AG04450 (cell line): Measurements from ENCODE around the gene GALM. TPM values are rescaled to one million over a fixed set of nuclear protein-coding genes. Genes with fewer than 3 reads are reported as not detected.
"Not testable (repeated sequence)": the region's sequence is repeated elsewhere in the genome, so short reads cannot be mapped to it uniquely, and the experiment has no call there.

ENCODE experiments used
- CTCF ChIA-PET: fragments of 300-600, 350-600 bp; formaldehyde crosslinking; extraction: SDS; loops from one replicate; lab custom pipeline; 2022; ENCODE audit warnings: antibody characterized with exemption, inconsistent platforms; lab: Charles Lee
- POLR2A ChIA-PET: fragments of 350-600 bp; formaldehyde crosslinking; extraction: SDS; loops from one replicate; lab custom pipeline; 2021; ENCODE audit warnings: antibody characterized with exemption, inconsistent platforms; lab: Yijun Ruan, JAX
- DNase-seq: peaks from one replicate; pipeline ENCODE4 v3.0.0-alpha.2; 2011; ENCODE audit warnings: low read depth, low spot score
- H3K27ac ChIP-seq: one replicate; pipeline ENCODE4 v1.5.1; 2012; ENCODE audit warnings: low read depth, low read length, control low read depth
- H3K27me3 ChIP-seq: one replicate; pipeline ENCODE4 v1.6.0; 2012; ENCODE audit warnings: low read length; ENCODE audit not compliant: control insufficient read depth, insufficient read depth
- H3K4me3 ChIP-seq: 2 replicates; pipeline ENCODE4 v1.5.1; 2011; ENCODE audit warnings: mild to moderate bottlenecking, low read depth, low read length, control low read depth
- H3K9me3 ChIP-seq: 2 replicates; pipeline ENCODE4 v1.5.1; 2012; ENCODE audit warnings: low read length; ENCODE audit not compliant: control insufficient read depth, insufficient read depth
- polyA plus RNA-seq: library from polyadenylated mRNA; depleted of rRNA; stranded (reverse); fragments of >200 nt; gene quantifications from 2 replicates; pipeline ENCODE4 v1.2.3, GENCODE V29; 2011
- TF ChIP-seq, protein P1 (sequence below): IDR thresholded peaks from 2 replicates; pipeline ENCODE4 v1.5.1; 2011; ENCODE audit warnings: low read depth, low read length, control low read depth, inconsistent platforms

GALM gene
- polyA plus RNA-seq, 1 experiment = 19.0 TPM

DNA sequence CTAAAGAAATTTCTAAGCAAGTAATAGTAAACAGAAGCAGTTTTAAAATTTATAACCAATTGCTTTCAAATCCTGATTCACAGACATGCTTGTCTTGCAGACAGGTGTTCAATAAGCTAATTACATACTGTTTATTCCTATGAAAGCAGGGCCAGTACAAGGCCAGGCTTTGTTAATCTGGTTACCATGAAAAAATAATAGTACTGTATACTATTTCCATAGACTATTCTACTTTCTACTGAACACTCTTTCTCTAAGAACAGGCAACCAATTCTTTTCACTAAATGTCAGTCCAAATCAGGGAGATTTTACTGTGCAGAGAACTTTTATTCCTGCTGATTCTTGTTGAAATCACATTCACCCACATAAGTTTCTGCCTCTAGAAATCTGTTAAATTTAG, 88.1 kb downstream of the GALM start:
- ChIA-PET CTCF (no interaction called here), POLR2A (interaction anchor here (0.6 kb wide), 1 partner anchor 10 kb away, joined by 3 read pairs; no protein-coding TSS in a partner anchor)
- H3K27me3 ChIP-seq = no peaks in the 10 kb centered on the region
- no peak overlapping the region for H3K27ac ChIP-seq
- TF ChIP-seq, protein P1, sequence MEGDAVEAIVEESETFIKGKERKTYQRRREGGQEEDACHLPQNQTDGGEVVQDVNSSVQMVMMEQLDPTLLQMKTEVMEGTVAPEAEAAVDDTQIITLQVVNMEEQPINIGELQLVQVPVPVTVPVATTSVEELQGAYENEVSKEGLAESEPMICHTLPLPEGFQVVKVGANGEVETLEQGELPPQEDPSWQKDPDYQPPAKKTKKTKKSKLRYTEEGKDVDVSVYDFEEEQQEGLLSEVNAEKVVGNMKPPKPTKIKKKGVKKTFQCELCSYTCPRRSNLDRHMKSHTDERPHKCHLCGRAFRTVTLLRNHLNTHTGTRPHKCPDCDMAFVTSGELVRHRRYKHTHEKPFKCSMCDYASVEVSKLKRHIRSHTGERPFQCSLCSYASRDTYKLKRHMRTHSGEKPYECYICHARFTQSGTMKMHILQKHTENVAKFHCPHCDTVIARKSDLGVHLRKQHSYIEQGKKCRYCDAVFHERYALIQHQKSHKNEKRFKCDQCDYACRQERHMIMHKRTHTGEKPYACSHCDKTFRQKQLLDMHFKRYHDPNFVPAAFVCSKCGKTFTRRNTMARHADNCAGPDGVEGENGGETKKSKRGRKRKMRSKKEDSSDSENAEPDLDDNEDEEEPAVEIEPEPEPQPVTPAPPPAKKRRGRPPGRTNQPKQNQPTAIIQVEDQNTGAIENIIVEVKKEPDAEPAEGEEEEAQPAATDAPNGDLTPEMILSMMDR = no peak
- H3K9me3 ChIP-seq = no peaks in the 10 kb centered on the region; the same call in 1 of the 2 replicates
- H3K4me3 ChIP-seq = no peak overlapping the region
- no peak for DNase-seq

DNA sequence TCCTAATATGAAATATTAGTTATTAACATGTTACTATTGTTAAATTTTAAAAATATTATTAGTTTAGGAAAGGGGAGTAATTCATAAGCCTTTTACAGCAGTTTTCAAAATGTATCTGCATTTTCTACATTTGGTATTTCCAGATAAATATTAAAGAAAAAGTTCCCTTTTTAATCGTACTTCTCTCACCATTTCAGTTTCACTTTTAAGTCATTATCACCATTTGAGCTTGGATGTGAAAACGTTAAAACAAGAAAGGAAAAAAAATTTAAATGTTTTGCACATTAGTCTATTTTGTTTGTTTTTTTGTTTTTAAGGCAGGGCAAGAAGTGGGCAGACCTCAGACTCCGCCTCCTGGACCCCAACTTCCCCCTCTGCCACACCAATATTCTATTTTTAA, 88.6 kb downstream of the GALM start:
- H3K4me3 ChIP-seq = no peak overlapping the region
- no peak overlapping the region for H3K27ac ChIP-seq
- CTCF ChIA-PET = no interaction called here
- TF ChIP-seq, protein P1 = no peak
- POLR2A ChIA-PET = interaction anchor here (0.6 kb wide), 1 partner anchor 11 kb away, joined by 3 read pairs; no protein-coding TSS in a partner anchor
- no peaks in the 10 kb centered on the region; the same call in 1 of the 2 replicates for H3K9me3 ChIP-seq
- no peaks in the 10 kb centered on the region for H3K27me3 ChIP-seq
- no peak for DNase-seq

DNA sequence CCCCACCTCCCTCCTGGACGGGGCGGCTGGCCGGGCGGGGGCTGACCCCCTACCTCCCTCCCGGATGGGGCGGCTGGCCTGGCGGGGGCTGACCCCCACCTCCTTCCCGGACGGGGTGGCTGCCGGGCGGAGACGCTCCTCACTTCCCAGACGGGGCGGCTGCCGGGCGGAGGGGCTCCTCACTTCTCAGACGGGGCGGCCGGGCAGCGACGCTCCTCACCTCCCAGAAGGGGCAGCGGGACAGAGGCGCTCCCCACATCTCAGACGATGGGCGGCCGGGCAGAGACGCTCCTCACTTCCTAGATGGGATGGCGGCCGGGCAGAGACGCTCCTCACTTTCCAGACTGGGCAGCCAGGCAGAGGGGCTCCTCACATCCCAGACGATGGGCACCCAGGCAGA, 90.0 kb downstream of the GALM start:
- CTCF ChIA-PET, H3K27me3 ChIP-seq, H3K4me3 ChIP-seq, POLR2A ChIA-PET, H3K27ac ChIP-seq, H3K9me3 ChIP-seq, DNase-seq: not testable (repeated sequence)

DNA sequence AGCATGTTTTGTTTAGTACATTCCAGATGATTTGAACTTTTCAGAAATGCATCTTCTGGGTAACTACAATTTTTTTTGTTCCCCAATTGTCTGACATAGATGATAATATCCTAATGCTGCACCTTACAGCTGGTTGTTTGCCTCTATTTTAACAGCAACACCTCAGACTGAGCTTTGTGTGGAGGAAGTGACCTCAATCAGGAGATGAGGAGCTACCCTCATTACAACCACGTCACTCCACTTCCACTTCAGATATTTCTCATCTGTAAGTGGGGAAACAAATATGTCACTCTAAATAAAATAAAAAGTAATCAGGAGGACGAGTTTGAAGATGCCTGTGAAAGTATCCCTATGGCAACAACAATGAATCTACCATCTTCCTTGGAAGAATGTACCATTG, 97.3 kb downstream of the GALM start:
- ChIA-PET CTCF (interaction anchor here (0.5 to 1.2 kb wide), 2 partner anchors 8 to 182 kb away, joined by 3 to 5 read pairs; no protein-coding TSS in a partner anchor), POLR2A (interaction anchor here (3.9 kb wide), 1 partner anchor 12 kb away, joined by 35 read pairs; the partner anchor contains the start of gene SRSF7)
- Histone ChIP-seq H3K4me3 (no peak overlapping the region), H3K27me3 (no peaks in the 10 kb centered on the region), H3K27ac (no peak overlapping the region), H3K9me3 (no peaks in the 10 kb centered on the region)
- no peak for DNase-seq
- TF ChIP-seq, protein P1 = no peak

DNA sequence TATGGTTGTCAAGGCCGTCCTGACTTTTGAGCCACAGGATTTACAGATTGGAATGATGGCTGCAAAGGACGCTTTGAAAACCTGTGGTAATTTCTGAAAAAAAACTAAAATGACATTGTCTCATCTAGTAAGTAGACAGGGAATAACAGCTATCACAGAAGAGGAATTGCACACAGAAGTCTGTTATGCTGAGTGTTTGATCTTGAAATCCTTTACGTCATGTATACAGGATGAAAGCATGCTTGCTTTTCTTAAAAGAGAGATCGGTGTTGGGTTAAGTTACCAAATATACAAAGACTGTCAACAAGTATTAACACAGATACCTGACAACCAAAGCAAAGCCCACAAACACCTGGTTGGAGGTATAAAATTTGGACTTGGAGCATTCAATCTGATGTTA, 97.8 kb downstream of the GALM start:
- POLR2A ChIA-PET = interaction anchor here (3.9 kb wide), 1 partner anchor 13 kb away, joined by 35 read pairs; the partner anchor contains the start of gene SRSF7
- CTCF ChIA-PET = interaction anchor here (0.5 to 1.2 kb wide), 2 partner anchors 8 to 182 kb away, joined by 3 to 5 read pairs; no protein-coding TSS in a partner anchor
- TF ChIP-seq, protein P1 = no peak
- Histone ChIP-seq H3K27me3 (no peaks in the 10 kb centered on the region), H3K4me3 (no peak overlapping the region), H3K27ac (no peak overlapping the region), H3K9me3 (no peaks in the 10 kb centered on the region)
- DNase-seq = no peak
